ENCODE results near the gene SMAD5.
A peak's percentile ranks its signal among the peaks of the same experiment; 100 is the strongest.

The SMAD5 gene

DNA sequence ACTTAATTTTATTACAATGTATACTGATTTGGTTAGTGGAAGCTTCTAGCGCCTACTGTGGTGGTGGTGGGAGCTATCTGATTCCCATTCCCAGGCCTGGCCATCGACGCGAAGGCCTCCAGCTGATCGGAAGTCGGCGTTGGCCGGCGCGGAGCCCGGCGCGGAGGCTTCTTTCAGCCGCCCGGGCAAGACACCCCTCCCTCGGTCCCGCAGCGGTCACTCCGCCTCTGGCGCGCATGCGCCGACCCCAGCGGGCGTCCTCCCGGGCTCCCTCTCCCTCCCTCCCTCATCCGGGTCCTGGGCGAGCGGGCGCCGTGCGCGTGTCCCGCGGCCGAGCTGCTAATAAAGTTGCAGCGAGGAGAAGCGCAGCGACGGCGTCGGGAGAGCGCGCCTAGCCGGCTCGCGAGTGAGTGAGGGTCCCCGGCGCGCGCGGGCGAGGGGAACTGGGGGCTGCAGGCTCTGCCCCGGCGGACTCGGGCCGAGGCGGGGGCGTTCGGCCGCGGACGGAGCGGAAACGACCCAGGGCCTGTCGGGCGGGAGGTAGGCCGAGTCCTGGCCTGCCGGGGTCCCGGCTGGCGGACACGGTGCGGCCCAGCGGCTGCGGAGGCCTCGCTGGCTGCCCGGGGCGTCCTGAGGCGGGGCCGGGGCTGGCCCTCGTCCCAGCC, at the start of gene SMAD5:
TSS of gene SMAD5 (plus strand) at position 289 of the 665 bp plus-strand sequence. CDS start 20,916 bp downstream, outside the sequence.
- DNase-seq = peak; percentile 76 to 84

DNA sequence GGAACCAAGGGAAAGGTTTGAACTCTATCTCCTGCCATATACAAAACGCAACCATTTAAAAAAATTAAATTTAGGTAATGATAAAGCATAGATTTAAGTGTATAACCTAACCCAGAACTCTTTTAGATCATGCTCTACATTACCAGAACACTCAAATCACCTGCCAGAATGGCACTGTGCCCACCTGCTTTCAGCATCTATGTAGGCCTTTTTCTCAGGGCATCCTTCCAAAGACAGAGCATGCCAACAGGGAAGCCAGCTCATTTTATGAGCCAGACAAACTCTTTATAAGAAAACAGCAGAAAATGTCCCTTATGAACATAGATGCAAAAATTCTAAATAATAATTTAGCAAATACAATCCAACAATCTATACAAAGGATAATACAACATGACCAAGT, 47.9 kb upstream of the SMAD5 start:
- DNase-seq = no peak

DNA sequence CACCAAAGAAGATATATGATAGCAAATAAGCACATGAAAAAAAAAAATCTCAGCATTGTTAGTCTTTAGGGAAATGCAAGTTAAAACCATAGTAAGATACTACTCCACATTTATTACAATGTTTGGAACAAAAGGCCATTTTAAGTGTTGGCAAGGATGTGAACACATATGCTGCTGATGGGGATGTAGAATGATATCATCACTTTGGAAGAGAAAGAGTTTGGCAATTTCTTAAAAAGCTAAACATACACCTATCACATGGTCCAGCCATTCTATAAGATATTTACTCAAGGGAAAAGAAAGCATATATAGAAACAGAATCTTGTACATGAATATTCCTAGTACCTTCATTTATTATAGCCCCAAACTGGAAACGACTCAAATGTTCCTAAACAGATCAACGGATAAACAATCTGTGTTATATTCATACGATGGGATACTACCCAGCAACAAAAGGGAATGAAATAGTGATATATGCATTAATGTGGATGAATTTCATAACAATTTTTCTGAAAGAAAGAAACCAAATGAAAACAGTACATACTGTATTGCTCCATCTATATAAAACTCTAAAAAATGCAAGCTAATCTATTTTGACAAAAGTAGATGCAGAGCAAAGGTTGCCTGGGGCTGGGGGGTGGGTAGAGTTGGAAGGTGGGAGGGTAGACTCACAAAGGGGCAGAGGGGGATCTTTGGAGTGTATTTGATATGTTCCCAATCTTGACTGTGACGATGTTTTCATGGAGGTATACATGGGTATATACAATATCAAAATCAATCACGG, 45.7 kb upstream of the SMAD5 start:
- DNase-seq = no peak

- DNase-seq = no peak
Measured at GRCh38 chr5:136087961-136088871, 44.4 kb upstream of the SMAD5 start.

DNA sequence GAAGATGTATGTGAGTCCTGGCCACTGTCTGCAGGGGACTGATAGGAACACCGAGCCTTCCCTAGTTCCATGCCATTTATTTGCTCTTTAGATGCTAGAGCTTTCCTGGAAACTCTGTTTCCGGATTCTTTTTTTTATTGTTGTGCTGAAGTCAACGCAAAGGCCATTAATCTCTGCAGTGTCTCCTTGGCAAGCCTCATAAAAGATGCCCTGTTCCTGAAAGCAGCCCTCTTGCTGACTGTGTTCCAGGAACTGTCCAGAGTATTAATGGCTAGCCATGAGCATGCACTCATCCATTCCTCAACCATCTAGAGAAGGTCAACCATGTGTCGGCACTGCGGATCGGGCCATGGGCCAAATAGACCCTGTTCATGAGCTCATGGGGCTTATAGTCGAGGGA, 42.9 kb upstream of the SMAD5 start:
- no peak for DNase-seq

DNA sequence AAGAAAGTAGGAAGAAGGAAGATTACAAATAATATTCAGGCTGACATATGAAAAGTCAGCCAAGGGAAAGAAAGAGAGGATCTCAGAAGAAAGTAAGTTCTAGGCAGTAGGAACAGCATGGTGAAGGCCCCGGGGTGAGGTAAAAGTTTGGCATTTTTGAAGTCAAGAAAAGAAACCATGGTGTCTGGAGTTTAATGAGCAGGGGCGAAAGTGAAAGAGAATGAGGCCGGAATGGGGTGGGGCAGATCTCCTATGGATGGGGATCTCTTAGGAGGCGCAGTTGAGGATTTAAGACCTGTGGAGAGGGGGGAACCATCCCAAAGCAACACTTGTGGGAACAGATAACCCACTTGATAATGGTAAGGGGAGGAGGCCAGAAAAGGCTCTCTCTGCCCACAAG, 42.3 kb upstream of the SMAD5 start:
- no peak for DNase-seq

DNA sequence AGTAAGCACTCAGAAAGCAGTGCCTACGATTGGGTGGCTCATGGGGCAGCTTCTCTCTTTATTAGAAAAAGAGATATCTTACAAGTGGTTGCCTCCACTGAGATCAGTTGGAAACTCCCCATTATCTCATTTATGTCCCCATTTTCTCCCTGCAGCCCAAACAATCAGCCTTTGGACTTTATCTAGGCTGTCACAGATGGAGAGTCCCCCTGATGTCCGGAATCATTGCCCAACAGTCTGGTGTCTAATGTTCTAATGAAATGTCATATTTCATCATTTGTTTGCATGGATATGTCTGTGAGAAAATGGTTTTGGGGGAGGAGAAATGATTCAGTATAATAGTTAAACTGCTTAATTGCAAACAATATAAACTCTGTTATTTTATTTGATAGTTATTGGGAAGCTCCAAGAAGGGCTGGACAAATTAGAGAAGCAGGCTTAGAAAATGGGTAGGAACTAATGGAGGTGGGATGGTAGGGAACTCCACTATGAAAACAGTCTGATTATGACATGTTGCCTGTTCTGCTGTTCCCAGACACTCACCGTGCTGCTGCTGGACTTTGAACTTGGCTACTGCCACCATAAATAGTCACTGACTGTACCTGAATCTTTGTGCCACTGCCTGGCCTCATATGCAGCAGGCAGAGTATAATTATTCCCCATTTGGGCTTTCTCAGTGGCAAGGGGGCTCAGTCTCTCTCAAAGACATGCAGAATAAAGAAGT, 38.3 kb upstream of the SMAD5 start:
- no peak for DNase-seq

- no peak for DNase-seq
Measured at GRCh38 chr5:136094913-136095641, 37.6 kb upstream of the SMAD5 start.

DNA sequence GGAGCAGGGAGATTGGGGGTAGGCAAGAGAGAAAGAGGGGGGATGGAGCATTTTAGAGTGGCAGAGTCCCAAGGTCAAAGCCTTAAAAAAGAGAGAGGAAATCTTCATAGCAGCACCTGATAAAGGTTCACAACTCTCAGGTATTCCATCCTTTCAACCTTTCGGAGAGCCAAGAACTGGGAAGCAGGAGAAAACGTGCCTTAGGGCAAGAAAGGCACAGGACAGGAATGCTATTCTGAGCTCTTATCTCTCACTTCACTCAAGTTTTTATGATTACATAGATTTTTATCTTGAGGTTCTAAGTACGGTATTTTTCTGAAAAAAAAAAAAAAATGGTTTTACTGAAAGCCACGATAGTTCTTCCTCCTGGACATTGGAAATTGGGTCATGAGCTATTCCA, 34.5 kb upstream of the SMAD5 start:
- DNase-seq = no peak

DNA sequence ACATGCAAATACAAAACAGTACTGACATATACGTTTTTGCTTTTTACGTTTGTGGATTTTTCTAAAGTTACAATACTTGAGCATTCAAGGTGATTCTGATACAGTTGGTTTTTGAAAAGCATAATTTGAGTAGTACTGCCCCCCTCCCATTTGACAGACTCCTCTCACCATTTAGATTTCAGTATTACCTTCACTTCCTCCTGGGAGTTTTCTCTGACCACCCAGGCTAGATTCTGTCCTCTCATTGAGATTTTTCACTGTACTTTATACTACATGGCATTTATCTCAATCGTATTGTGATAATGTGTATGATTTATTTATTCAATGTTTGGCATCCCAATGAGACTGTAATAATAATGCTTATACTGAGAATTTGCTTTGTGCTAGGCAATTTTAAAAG, 32.8 kb upstream of the SMAD5 start:
- no peak for DNase-seq

DNA sequence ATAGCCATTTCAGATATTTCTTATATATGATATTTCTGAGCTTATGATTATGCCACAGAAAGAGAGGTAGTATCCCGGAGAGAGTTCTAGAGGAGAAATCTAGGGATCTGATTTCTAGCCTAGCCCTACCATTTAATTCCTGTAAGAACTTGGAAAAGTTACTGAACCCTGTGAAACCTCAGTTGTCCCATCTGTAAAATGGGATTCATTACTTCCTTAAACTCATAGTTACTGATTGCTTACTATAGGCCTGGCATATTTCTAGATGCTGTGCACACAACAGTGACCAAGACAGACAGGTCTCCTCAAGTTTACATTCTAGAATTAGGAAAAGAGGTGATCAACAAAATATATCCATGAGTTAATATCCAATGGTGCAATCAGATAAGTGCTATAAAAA, 30.8 kb upstream of the SMAD5 start:
- no peak for DNase-seq

GRCh38 chr5:136103118-136103517, 29.5 kb upstream of the SMAD5 start:
- no peak for DNase-seq

GRCh38 chr5:136104306-136104965, 28.2 kb upstream of the SMAD5 start:
- no peak for DNase-seq

DNA sequence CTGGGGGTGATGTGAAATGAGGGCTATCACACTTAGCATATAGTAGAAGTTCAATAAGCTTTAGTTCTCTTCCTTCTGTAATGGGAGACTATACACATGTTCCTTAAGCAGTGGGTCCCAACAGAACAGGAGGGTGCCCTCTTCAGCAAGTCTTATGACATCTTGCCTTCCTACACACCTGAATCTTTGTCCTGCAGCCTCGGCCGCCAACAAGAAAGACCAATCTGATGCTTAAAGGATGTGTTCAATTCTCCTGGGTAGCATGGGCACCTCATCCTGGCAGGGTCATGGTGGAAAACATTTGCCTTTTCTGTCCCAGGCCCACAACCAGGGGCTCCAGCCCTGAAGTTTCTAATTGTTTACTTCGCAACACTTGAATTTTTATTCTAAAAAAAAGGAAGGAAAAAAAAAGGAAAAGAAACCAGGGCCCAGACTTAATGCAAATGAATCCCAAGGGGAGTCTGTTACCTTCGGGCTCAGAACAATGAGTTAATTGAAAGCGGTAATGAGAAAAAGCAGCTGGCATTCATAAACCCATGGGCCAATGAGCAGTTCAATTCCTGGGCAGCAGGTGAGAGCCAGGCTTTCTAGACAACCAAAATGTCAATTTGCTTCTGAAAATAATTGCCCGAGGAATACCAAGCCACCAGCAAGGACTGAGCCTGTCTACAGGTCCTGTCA, 26.2 kb upstream of the SMAD5 start:
- DNase-seq = no peak

DNA sequence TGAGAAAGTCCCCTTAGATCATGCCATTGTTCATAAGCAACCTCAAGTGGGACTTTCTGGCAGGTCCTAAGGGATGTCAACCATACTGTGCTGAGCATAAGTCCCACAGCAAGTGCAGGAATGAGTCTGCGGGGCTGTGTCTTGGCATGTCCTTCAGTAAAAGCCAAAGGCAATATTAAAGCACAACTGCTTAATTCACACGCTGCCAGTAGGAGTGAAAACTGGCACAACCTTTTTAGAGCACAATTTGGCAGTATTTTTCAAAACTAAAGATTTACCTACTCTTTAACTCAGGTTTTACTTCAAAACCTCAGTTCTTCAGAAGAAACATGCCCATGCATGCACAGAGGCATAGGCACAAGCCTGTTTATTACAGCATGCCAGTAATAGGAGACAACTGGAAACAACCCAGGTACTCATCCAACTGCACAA, 24.4 kb upstream of the SMAD5 start:
- DNase-seq = no peak

DNA sequence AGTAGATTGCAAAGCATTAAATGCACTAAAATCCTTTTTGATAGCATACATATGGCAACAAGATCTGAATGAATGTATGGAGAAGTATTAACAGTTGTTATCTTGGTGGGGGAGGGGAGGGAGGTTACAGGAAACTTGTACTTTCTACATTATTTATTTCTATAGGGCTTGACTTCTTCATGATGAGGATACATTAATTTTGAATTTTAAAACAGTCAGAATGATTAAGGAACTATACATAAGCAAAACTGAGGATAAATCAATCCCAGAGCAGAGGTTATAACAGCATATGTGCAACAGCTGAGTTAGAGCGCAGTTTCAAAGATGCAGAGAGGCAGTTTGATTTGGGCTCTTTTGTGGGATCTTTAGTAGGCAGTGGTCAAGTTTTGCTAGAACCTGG, 23.9 kb upstream of the SMAD5 start:
- DNase-seq = no peak

DNA sequence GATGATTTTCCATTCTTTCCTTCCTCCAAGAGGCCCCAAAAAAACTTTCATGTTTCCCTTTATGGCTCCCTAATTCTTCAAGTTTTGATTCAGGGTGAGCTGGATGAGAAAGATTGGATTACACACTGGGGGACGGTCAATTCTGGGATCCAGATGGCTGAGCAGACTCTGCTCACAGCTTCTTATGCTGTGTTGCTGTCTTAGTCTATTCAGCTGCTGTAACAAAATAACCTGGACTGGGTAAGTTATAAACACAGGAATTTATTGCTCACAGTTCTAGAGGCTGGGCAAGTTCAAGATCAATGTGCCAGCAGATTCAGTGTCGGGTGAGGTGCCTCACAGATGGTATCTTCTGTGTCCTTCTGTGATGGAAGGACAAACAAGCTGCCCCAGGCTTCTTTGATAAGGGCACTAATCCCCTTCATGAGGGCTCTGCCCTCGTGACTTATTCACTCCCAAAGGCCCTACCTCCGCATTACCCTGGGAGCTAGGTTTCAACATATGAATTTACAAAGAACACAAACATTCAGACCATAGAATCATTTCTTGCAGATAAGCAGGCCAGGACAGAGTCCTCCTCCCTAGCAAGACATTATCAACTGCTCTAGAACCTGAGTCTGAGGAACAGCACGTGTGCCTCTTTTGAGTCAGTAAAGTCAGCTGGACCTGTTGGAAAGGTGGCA, 23.1 kb upstream of the SMAD5 start:
- DNase-seq = no peak

DNA sequence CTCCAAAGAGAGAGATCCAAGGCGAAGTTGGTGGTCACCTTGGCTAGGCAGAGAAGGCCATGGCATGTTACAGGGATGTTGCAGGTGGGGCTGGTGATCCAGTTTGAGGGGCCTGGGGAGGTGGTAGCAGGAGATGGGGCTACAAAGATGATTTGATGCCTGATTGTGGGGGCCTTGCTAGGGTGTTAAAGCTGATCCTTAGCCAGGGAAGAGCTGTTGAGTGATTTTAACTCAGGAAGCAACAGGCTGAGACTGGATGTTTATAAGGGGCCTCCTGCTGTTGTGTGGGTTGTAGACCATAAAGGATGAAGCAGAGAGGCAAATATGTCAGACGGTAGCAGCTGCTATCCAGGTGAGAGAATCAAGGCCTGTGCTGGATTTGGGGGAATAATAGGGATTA, 19.0 kb upstream of the SMAD5 start:
- no peak for DNase-seq

DNA sequence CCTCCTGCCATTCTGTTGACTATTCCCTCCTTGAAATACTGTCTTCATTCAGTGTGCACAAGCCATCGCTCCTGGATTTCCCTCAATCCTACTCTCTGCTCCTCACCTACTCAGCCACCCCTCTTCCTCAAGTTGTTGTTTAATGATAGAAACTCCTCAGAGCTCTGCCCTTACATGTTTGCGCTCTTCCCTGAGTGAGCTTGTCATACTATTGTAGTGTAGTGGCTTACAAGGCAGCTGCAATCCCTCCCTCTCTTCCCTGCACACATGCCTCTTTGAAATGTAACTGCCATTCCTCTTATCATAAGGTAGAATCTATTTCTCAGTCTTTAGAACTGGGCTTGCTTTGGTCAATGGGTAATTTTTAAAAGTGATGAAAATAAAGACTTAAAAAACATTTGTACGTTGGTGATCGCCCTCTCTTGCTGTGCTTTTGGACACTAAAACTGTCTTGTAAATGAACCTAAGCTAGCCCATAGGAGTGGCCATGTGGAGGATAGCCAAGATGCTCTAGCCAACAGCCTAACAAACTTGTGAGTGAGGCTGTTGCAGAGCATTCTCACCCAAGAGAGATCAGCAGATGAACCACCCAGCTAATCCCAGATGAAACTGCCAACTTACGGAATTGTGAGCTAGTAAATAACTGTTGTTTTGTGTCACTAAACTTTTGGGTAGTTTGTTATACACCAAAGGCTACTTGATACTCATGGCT, 18.1 kb upstream of the SMAD5 start:
- DNase-seq = no peak
